A549 (cell line): ENCODE measurements around the gene RNF213.

Experiments
- CTCF ChIP-seq: fragments of >200 bp; sonication (Bioruptor Twin); formaldehyde crosslinking; IDR thresholded peaks from 3 replicates; pipeline ENCODE4 v1.5.1; 2016
- FOSL2 ChIP-seq, 2 experiments: fragments of 450-650 bp in 1 of 2; fragments of >200 bp in 1 of 2; sonication (Bioruptor Twin) in 1 of 2; formaldehyde crosslinking; IDR thresholded peaks; 2 replicates each; pipeline versions ENCODE4 v1.5.0 to v1.6.1; 2016 to 2020; ENCODE audit warnings: mild to moderate bottlenecking in 1 of 2, moderate library complexity in 1 of 2
- KDM1A ChIP-seq: fragments of 200-600 bp; sonication (generic); IDR thresholded peaks from 2 replicates; pipeline ENCODE4 v1.6.1; 2016; ENCODE audit warnings: low read depth, mild to moderate bottlenecking

- TF ChIP-seq CTCF, result no peak
- no peak for TF ChIP-seq KDM1A
- TF ChIP-seq FOSL2 (IDR thresholded peaks at IDR 0.05), result no peak
- no peak for TF ChIP-seq FOSL2 (CRISPR knock-in tag; IDR thresholded peaks at IDR 0.05)
Measured at GRCh38 chr17:80319262-80319998, 58.8 kb downstream of the RNF213 start.
